Stimulated activated CD8-positive, alpha-beta memory T cell treated with anti-CD3 and anti-CD28 coated beads, Interleukin-12 subunit alpha, Interleukin-12 subunit beta, amount 100 ng/mL, for 1 hour (primary cell): ENCODE measurements around the gene GHRH.

ENCODE experiments used
- DNase-seq: peaks from one replicate; pipeline ENCODE4 v3.0.0-alpha.2; 2020; ENCODE audit warnings: low read depth

The GHRH gene

DNA sequence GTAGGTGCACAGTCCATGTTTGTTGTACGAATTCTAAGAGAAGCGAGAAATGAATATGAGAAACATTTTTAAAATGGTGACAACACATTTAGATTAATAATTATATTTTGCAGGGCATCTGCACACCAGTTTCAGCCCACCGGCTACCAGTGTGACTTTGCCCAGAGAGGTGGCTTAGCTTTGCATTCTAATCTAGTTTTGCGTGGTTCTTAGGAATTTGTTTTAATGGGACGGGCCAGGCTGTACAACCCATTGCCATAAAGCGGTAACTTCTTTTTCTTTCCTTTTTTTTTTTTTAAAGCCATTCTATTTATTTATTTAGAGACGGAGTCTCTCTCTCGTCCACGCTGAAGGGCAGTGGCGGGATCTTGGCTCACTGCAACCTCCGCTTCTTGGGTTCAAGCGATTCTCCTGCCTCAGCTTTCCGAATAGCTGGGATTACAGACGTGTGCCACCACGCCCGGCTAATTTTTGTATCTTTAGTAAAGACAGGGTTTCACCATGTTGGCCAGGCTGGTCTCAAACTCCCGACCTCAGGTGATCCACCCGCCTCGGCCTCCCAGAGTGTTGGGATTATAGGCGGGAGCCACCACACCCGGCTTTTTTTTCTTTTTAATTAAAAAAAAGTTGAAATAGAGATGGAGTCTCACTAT, 28.7 kb upstream of the GHRH start:
- DNase-seq: no peak

DNA sequence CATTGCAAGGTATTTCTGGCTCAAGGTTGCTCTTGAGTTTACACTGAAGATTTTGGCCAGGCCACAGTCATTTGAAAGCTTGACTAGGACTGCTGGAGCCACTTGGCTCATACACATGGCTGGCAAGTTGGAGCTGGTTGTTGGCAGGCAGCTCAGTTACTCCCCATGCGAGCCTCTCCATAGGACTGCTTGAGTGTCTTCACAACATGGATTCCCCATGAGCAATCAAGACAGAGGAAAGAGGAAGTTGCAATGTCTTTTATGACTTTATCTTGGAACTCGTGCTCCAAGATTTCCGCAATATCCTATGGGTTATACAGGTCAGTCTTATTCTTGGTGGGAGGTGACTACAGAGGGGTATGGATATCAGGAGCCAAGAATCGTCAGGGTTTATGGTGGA, 26.5 kb upstream of the GHRH start:
- no peak for DNase-seq

GRCh38 chr20:37285664-37286374, 24.2 kb upstream of the GHRH start:
- no peak for DNase-seq

GRCh38 chr20:37284691-37285161, 23.1 kb upstream of the GHRH start:
- DNase-seq: no peak

- DNase-seq: no peak
Observed at GRCh38 chr20:37283530-37284195, 22.0 kb upstream of the GHRH start.

- no peak for DNase-seq
Observed at GRCh38 chr20:37282556-37282955, 20.9 kb upstream of the GHRH start.

DNA sequence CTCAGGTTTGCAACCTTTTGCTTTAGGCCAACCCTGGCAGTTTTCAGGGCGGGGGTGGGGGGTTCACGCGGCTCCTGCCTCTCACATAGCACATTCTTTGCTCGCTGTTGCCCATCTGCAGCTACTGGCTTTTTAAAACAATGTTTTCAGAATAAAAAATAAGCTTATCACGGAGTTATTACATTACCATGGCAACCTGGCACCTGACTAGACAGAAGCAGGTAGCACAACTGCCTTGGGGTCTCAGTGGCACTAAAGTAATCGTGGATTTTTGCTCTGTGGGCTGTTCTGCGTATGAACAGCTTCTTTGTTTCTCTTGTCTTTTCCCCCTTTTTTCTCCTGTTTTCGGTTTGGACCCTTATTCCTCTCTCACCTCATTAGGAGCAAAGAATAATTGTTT, 18.8 kb upstream of the GHRH start:
- no peak for DNase-seq

DNA sequence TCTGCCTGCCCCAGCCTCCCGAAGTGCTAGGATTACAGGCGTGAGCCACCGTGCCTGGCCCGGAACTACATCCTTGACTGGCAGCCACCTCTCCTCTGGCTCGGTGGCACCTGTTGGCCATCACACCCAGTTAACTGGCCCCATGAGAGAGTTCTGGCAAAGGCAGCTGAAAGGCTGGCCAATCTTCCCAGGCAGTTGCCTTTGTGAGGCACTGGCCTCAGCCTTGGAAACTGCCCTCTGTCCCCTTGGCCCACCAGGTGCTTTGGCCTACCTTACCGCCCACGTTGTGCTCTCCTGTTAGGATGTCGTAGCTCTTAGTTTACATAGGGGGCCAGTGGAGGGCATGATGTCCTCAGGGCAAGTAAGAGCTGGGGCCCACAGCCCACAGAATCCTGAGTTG, 18.2 kb upstream of the GHRH start:
- DNase-seq: no peak

DNA sequence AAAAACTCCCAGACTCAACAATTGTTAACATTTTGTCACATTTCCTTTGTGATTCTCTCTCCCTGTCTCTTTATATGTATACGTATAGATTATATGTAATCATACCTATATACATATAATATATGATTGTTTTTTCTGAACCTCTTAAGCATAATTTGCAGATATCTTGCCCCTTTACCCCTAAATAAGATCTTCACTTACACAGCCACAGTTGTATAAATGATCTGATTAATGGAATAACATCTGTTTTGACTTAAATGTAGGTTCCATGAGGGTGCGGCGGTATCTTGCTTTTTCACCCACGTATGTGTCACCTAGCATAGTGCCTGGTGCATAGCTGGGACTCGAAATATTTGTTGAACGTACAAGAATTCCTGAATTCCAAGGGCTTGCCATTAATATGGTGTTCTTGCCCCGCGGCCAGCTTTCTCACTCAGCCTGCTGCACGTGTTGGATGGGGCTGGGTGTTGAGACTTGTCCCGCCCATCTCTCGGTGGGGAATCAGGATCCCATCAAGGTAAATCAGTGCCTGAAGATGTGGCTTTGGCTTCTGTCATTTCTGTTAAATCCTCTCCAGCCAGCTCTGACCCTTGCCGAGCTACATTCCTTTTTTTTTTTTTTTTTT, 17.5 kb upstream of the GHRH start:
- DNase-seq: no peak

- no peak for DNase-seq
Observed at GRCh38 chr20:37277253-37277593, 15.6 kb upstream of the GHRH start.

- no peak for DNase-seq
Observed at GRCh38 chr20:37276494-37277252, 15.1 kb upstream of the GHRH start.

GRCh38 chr20:37274851-37275524, 13.4 kb upstream of the GHRH start:
- DNase-seq: no peak

- DNase-seq: no peak
Observed at GRCh38 chr20:37273988-37274387, 12.4 kb upstream of the GHRH start.

GRCh38 chr20:37271421-37271768, 9.8 kb upstream of the GHRH start:
- DNase-seq: no peak

DNA sequence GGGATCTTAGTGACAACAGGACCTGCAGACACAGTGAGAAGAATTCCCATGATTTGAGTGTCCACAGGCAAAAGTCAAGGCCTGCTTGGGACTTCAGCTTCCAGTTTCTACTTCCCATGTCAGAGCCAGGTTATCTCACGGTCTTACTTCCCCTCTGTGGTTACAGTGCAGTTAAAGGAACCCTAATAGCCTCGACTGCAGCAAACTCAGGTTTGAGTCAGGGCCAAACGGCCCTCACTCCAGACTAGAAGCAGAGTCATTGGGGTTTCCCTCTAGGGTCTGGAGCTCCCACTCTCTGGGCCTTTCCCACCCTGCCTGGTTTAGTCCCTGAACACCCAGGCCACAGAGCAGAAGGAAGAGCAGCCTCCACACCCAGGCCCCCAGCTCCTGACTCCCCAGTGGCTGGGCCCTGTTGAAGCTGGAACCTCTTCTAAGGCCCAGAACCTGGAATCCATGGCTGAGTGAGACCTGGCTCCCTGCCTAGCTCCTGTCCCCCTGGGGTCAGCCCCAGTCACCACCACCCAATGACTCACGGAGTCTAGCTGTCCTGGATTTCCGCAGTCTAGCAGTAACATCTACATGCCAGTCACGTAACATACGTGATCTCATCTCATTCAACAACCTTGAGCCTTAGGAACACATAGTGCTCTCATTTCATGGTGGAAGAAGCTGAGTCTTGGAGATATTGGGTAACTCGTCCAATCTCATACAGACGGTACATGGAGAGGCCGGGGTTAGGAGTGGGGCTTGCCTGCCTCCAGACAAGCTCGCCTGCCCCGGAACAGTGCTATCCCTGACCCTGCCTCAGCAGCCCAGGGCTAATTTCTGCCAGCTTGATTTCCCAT, 9.2 kb upstream of the GHRH start:
- DNase-seq: no peak

- DNase-seq: no peak
Observed at GRCh38 chr20:37267667-37268313, 6.2 kb upstream of the GHRH start.

GRCh38 chr20:37266940-37267666, 5.5 kb upstream of the GHRH start:
- no peak for DNase-seq

GRCh38 chr20:37265152-37265551, 3.5 kb upstream of the GHRH start:
- DNase-seq: no peak

DNA sequence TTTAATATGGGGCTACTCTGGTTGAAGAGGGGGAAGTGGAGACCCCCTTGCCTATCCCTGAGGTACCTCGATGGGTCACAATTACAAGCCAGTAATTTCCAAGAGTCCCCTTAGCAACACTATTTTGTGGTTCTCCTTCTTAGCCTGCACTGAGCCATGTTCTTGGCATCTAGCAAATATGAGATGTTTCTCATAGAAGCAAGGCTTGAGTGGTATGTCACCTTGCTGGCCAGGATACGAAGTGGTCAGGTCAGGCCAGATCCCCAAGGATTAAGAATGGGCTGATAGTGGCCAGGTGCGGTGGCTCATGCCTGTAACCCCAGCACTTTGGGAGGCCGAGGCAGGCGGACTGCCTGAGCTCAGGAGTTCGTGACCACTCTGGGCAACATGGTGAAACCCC, 2.1 kb upstream of the GHRH start:
- no peak for DNase-seq

DNA sequence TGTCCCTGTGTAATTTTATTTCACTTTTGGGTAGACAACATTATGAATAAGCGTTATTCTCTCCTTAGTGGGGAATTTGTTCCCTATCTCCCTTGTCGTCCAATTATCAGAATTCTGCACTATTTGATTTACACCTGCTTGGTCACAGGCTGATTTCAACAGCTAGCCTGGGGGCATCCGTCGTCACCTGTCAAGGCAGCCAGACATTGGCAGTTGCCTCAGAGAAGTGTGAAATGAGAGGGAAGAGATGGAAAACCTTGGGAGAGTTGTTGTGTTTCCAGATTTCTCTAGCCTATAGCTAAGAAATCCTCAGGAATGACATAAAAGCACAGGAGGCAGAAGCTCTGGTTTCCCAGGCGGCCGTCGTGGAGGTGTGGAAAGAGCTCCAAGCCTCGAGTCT, 891 bp upstream of the GHRH start:
- DNase-seq: no peak
